HG03139 (cell line): ENCODE data around the gene LYPD8.
"Not testable (repeated sequence)": the region's sequence is repeated elsewhere in the genome, so short reads cannot be mapped to it uniquely, and the experiment has no call there.

Source experiments
- ATAC-seq: cut with Tn5 transposase; IDR thresholded peaks from one replicate; pipeline ENCODE4 v1.9.1; 2021; ENCODE audit not compliant: unreplicated experiment

The LYPD8 gene, protein sequence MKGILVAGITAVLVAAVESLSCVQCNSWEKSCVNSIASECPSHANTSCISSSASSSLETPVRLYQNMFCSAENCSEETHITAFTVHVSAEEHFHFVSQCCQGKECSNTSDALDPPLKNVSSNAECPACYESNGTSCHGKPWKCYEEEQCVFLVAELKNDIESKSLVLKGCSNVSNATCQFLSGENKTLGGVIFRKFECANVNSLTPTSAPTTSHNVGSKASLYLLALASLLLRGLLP

DNA sequence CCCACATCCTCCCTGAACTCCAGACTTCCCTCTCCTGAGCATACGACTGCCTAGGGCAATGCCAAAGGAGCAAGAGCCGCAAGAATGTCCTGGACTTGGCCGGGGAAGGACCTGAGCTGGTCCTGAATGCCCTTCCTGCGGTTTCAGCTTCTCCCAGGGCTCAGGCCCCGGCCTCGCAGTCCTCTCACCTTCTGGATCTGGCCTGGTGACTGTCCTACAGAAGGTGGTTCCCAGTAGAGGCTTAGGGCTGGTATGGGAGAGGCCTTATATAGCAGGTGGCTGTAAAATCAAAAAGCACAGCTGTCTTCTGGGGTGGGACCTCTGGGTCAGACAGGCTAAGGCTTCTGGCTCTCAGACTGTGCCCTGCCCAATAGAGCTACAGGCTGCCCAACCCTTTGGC is at the start of gene LYPD8:
Gene LYPD8 (minus strand): TSS at position 243 of the 400 bp plus-strand sequence. CDS start 4,678 bp downstream, outside the sequence.
- ATAC-seq, result no peak

DNA sequence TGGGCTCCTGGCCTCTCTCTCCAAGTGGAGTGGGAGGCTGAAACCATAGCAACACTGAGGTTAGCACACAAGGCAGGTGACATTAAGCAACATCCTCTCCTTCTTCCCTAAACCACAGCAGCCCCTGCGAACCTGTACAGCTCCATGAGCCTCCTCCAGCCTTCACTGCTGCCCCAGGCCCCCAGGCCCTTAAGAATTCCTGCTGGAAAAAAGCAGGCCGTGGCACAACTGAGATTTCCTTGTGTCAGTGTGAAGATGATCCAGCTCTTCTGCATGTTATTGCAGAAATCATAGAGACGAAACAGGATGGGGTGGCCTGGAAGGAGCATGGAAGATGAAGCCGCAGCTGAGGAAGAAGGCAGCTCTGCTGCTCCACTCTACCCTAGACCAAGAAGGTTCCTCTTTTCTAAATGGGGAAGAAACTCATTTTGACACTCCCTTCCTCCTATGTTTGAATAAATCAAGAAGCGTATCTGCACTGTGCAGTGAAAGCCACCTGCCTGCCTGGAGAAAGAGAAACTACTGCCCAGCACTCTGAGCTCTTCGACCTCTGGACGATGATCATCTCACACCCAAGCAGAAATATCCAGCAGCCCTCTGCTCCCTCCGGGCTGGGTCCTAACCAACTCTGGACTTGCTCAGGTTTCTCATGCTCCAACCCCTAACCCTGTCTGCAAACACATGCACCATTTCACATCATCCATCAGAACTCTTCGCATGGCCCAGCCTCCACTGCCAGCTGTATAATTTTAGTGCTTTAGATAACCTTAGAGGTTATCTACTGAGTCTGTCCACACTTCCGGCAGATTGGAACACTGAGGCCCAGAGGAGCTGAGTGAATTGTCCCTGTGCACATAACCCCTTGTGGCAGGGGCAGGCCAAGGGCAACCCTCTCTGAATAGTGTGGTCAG is 49.5 kb upstream of the LYPD8 start:
- peak; percentile 91 for ATAC-seq

DNA sequence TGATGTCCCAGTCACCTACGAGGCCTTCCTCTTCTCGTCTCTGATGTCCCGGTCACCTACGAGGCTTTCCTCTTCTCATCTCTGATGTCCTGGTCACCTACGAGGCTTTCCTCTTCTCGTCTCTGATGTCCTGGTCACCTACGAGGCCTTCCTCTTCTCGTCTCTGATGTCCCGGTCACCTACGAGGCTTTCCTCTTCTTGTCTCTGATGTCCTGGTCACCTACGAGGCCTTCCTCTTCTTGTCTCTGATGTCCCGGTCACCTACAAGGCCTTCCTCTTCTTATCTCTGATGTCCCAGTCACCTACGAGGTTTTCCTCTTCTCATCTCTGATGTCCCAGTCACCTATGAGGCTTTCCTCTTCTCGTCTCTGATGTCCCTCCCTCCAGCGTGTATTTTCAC is 47.9 kb upstream of the LYPD8 start:
- not testable (repeated sequence) for ATAC-seq

DNA sequence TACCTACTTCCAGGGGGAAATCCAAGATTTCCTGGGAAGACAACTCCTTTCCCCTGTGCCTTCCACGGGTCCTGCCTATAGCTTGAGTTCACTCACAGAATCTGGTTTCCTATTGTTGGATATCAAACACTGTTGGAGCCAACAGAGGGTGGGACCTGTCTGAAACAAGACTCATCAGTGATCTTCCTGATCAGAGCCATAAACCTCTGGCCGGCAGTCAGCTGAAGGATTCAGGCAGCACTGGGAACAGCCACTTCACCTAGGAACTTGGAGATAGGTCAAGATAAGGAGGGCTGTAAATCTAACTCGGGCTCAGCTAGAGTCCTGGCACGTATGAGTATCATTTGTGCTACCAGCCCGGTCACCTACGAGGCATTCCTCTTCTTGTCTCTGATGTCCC is 46.9 kb upstream of the LYPD8 start:
- no peak for ATAC-seq

DNA sequence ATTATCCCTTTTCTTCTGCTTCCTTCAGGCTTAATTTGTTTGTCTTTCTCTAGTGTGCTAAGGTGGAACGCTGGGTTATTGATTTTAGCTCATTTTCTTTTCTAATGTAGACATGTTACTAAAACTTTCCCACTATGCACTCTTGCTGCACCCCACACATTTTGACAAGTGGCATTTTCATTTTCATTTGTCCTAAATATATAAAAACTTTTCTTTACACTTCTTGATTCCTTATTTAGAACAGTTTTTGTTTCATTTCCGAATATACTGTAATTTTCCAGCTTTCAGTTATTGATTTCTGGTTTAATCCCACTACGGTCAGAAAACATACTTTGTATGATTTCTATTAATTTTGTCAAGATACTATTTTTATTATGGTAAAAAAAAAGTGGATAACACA is 44.9 kb upstream of the LYPD8 start:
- no peak for ATAC-seq

DNA sequence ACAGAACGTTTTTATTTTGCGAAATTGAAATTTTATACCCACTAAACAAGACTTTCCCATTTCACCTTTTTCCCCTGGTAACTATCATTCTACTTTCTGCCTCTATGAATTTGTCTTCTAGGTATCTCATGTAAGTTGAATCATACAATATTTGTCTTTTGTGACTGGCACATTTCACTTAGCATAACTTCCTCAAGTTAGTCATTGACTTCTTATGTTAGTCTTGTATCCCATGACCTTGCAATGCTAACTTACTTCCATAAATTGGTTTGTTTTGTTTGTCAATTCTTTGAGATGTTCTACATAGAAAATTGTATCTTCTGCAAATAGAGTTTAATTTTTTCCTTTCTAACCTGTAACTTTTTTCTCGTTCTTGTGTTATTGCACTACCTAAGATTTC is 43.2 kb upstream of the LYPD8 start:
- ATAC-seq, result no peak

DNA sequence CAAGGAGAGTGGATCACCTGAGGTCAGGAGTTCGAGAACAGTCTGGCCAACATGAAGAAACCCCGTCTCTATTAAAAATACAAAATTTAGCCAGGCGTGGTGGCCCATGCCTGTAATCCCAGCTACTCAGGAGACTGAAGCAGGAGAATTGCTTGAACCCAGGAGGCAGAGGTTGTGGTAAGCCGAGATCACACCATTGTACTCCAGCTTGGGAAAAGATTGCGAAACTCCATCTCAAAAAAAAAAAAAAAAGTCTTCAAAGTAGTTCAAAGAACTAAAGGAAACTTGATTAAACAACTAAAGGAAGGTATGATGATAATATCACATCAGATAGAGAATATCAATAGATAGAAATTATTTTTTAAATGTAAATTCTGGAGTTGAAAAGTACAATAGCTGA is 39.1 kb upstream of the LYPD8 start:
- ATAC-seq, result not testable (repeated sequence)

DNA sequence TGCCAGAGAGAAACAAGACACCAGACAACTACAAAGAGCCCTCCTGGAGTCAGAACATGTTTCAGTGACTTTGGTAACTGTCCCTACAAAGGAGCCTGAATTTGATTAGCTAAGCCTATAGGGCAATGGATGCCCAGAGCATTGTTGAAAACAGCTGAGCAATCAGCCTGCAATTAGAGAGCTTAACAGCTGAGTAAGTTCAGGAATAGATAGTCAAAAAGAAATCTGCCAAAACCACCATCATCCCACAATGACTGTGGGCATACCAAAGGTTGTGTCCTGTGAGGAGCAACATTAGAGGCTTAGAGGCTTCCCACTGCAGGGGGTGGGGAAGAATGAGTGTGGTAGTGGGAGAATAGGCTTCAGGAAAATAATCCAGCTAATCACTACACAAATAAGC is 38.0 kb upstream of the LYPD8 start:
- peak; percentile 67 for ATAC-seq

DNA sequence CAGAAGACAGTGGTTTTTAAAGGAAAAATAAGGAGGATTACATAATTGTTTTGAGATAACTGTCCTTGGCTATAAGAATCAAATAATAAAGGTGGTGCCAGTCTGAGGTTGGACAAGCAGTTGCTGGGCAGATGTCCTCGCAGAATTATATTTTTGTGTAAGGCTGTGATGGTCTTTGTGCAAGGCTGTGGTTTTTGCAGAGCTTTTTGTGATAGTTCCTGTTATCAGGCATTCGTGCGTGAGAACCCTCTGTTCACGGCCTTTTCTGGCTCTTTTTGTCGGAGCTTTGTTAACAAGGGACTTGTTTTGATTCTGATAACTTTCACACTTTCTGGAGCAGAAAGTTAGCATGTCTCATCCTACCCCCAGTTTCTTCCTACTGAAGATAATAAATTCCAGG is 36.8 kb upstream of the LYPD8 start:
- ATAC-seq, result peak; percentile 43

DNA sequence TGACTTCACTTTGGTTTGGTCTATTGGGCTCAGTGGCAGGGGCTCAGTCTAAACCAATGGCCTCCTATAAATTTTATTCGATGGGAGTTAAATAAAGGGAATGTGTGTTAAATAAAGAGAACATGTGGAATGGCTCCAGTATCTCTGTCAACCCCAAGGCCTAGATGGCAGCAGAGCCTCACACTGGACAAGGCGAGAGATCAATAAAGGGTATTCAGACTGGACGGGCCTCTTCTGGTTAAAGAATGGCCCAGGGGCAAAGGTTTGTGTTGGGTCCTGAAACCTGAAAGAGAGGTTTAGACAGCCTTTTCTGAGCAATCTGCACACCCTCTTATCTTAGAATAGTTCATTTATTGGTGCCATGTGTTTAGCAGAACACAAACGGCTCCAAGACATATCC is 35.5 kb upstream of the LYPD8 start:
- ATAC-seq, result no peak

DNA sequence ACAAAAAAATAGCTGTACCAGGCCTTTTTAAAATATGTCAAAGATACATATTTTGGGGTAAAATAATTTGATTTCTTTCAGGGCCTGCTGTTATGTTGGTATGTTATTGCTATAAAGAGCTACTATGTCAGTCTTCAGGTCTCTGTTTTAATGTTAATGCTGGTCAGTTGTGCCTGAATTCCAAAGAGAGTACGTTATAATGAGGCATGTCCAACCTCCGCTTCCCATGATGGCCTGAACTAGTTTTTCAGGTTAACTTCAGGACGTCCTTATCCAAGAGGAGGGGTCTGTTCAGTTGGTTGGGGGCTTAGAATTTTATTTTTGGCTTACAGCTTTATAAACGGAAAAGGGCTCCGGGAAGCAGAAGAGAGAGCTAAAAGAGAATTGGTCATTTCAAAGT is 34.9 kb upstream of the LYPD8 start:
- ATAC-seq, result no peak

DNA sequence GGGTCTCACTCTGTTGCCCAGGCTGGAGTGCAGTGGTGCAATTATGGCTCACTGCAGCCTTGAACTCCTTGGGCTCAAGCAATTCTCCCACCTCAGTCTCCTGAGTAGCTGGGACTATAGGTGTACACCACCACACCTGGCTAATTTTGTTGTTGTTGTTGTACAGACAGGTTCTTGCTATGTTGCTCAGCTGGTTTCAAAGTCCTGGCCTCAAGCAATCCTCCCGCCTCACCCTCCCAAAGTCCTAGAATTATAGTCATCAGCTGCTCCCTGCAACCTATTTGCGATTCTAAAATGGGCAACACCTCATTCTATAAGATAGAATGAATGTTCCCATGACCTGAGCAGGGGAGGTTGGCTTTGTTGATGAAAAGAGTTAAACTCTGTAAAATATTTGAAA is 33.8 kb upstream of the LYPD8 start:
- ATAC-seq, result not testable (repeated sequence)

DNA sequence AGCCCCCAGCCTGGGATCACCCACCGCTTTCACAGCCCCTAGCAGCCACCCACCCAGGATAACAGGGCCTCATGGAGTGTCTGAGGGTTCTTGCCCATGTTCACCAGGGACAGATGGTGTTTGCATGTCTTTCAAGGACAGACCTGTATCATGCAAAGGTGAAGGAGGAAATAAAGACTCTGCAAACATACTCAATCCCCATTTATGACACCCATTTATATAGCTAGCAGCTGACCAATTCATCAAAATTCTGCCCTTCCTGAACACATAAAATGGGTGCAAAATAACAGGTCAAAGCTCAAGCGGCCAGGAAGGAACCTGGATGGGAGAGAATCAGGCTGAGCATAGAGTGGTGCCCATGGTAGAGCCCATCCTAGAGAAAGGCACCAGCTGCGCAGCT is 32.8 kb upstream of the LYPD8 start:
- no peak for ATAC-seq

DNA sequence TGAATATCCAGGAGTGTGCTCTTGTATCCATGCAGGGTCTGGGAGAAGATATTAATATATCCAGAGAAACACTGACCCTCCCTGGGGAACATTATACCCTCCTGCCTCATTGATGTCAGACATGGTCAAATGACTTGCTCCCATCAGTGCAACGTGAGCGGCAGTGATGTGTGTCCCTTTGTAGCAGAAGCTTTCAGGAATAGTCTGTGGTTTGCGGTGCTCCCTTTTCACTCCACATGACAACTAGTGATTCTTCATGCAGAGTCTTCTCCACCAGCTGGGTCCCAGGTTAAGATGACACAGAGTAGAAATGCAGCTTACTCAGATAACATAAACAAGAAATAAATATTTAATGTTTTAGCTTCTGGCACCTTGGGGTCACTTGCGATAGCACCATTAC is 31.9 kb upstream of the LYPD8 start:
- no peak for ATAC-seq

DNA sequence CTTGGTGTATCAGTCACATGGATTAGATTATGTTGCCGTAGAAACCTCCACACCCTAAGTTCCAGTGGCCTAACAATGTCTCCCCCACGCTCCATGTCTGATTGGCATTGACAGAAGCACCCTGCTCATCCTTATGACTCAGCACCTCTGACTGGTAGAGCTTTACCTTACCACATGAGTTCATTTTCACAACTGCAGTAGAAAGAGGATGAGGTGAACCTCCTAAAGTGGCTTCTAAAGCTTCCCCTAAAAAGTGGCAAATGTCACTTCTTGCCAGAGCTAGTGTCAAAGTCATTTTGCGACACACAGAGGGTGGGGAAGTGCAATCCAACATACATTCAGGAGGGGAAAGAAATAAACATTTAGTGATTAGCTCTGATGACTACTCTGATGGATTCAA is 30.6 kb upstream of the LYPD8 start:
- no peak for ATAC-seq

DNA sequence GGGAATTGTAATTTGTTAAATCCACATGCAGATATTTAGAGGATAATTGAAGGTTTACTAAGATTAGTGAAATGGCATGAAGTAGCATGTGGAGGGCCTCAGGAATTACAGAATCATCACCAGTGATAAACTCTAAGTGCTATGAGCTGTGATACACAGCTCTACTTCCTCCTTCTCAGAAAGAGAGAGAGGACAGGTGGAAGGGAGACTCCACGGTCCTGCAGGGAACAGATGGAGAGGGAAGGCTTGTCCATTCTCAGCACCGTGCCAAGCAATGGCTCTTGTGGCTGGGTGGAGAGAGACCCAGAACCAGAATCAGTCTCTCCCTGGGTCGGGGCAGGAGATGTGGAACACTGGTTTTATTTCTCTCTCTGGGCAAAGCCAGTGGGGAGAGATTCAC is 27.8 kb upstream of the LYPD8 start:
- no peak for ATAC-seq

DNA sequence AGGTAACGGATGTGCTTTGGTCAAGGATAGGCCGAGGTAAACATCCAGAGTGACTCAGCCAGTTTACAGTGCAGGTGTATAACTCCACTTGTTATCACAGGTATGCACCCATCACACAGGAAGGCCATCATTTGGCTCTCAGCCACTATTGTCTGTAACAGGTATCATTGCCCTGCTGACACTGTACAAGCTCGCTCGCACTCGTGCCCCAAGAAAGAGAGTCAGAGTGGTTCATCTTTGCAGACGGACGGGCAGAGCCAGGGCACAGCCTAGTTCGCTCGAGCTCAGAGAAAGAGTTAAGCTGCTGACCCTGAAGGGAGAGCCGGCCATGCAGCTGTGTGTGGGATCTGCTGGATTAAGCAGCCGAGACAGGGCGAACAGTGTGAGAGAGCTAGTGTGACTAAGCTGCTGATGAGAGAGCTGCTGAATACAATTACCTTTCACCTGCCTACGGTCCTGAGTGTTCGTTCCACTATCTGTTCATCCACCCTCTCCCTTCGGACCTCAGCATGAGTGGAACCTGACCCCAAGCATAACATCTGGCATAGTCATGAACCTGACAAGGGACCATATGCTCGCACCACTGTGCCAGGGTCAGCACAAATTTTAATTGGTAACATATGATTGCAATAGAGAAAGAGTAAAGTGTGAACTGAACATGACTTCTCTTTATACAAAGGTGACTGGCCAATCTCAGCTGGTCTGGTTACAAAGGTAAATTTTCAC is 27.0 kb upstream of the LYPD8 start:
- ATAC-seq, result no peak

DNA sequence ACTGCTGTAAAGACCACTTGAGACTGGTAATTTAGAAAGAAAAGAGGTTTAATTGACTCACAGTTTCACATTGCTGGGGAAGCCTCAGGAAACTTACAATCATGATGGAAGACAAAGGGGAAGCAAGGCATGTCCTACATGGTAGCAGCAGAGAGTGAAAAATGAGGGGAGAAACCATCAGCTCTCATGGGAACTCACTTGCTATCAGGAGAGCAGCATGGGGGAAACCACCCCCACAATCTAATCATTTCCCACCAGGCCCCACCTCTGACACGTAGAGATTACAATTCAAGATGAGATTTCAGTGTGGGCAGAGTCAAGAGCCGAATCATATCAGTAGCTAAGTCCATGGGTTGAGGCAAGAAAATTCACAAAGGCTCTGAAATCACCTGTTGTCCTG is 23.8 kb upstream of the LYPD8 start:
- no peak for ATAC-seq

DNA sequence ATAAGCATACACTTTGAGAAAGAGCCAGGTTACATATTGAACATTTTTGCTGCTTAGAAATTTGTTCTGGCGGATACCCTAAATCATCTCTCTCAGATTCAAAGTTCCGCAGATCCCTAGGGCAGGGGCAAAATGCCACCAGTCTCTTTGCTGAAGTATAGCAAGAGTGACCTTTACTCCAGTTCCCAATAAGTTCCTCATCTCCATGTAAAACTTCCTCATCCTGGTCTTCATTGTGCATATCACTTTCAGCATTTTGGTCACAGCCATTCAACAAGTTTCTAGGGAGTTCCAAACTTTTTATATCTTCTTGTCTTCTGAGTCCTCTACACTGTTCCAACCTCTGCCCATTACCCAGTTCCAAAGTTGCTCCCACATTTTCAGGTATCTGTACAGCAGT is 23.3 kb upstream of the LYPD8 start:
- ATAC-seq, result no peak

DNA sequence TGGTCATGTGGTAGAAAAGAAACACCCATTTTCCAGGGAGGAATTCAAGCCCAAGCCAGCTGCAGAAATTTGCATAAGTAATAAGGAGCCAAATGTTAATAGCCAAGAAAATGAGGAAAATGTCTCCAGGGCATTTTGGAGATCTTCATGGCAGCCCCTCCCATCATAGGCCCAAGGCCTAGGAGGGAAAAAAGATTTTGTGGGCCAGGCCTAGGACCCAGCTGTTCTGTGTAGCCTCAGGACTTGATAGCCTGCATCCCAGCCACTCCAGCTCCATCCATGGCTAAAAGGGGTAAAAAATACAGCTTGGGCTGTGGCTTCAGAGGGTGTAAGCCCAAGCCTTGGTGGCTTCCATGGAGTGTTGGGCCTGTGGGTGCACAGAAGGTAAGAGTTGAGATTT is 21.4 kb upstream of the LYPD8 start:
- no peak for ATAC-seq

DNA sequence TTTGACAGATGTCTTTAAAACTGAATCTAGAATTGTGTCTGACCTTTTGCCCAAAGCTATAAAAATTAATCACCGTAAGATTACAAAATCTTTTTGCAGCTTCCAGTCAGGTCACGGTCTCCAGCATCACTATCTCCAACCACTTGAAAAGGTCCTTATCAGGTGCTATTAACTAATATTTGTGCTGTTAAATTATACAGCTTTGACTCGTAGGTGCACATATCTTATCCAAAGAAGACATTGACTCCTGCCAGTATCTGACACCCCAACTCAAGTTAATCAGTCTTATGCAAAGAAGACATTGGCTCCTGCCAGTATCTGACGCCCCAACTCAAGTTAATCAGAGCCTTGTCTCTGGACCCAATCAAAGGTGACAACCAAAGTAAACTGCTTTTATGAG is 19.9 kb upstream of the LYPD8 start:
- no peak for ATAC-seq

DNA sequence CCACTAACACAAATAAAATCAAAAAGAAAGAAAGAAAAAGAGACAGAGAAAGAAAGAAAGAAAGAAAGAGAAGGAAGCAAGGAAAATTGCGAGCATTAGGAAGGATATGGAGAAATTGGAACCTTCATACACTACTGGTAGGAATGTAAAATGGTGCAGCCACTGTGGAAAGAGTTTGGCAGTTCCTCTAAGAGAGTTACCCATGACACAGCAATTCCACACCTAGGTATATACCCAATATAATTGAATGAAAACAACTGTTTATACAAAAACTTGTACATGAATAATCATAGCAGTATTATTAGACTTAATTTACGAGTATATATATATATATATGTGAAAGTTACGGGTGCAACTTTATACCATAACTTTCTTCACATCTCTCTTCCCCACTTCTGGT is 4.1 kb upstream of the LYPD8 start:
- no peak for ATAC-seq
